Measurements from ENCODE around the gene DGKG. TPM values are rescaled to one million over a fixed set of nuclear protein-coding genes. Genes with fewer than 3 reads are reported as not detected.

DGKG gene
- total and polyA plus RNA-seq, 2 of the 8 experiments (the other 6 are each of a cell fraction or from before 2014, with no cell fraction given): 0.30 to 0.48 TPM

DNA sequence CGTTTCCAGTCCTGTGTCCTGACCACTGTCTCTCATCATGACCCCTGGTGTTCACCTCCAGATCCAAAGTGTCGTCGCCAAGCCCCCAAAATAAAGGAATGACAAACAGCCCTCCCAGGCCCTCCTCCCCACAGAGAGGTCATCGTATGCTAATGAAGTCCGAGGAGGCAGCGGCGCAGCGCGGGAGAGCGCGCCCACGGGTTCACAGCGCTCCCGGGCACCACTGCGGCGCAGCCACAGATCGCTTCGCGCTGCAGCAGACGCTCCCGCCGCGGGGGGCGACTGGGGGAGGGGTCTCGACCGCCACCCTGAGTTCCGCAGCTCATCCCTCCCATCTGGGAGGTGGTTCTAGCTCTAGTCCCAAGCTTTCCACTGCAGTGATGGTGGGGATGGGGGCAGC lies 1.3 kb downstream of the DGKG start:
- Histone ChIP-seq H3K18ac (ENCODE audit: extremely low read depth, low read length) (no peak overlapping the region), H3K4me2 (ENCODE audit: insufficient read depth in 1 of 2, low read depth in 2 of 2, low read length in 2 of 2) (peak overlapping the region; percentile 96 to 98), H4K8ac (ENCODE audit: extremely low read depth, insufficient read depth, low read length) (no peak overlapping the region), H3K56ac (replicated peaks; ENCODE audit: insufficient read length, low read depth, low read length) (no peak overlapping the region), H4K5ac (ENCODE audit: insufficient read length, low read depth, low read length) (no peak overlapping the region), H2AFZ (ENCODE audit: low read length) (no peak overlapping the region), H3K4me1 (replicated peaks in 1 of 4; ENCODE audit: control insufficient read depth in 3 of 4, insufficient read depth in 4 of 4, low read length in 3 of 4) (peaks cover 3 to 15% (median 8%) of the 10 kb centered on the region in 4 experiments; a peak in 6 of 7 replicates), H3K9ac (replicated peaks in 1 of 4; ENCODE audit: extremely low read depth in 1 of 4, low read depth in 3 of 4, low read length in 3 of 4) (peak overlapping the region in 1 of 4 experiments; percentile 47; a peak in 1 of 7 replicates), H3K23me2 (ENCODE audit: low read depth, low read length) (peaks cover 14% of the 10 kb centered on the region), H2BK120ac (replicated peaks; ENCODE audit: low read depth, low read length) (no peak overlapping the region), H4K20me1 (replicated peaks in 1 of 2; ENCODE audit: control insufficient read depth in 1 of 2, insufficient read depth in 2 of 2, low read length in 2 of 2) (no peaks in the 10 kb centered on the region), H3K9me3 (ENCODE audit: insufficient read depth in 2 of 2, low read depth in 1 of 2, low read length in 1 of 2) (no peaks in the 10 kb centered on the region), H3K79me1 (ENCODE audit: low read depth, low read length) (no peaks in the 10 kb centered on the region), H3K14ac (ENCODE audit: insufficient read length) (no peak overlapping the region), H3K23ac (ENCODE audit: insufficient read length) (no peak overlapping the region), H3K27ac (ENCODE audit: low read depth, low read length) (no peak overlapping the region), H3K79me2 (ENCODE audit: control insufficient read depth in 1 of 2, insufficient read depth in 2 of 2, low read length in 2 of 2) (no peaks in the 10 kb centered on the region), H3K36me3 (ENCODE audit: control insufficient read depth in 2 of 4, insufficient read depth in 4 of 4, low read length in 3 of 4) (no peaks in the 10 kb centered on the region), H2AK5ac (ENCODE audit: low read depth, low read length) (no peak overlapping the region), H4K91ac (replicated peaks; ENCODE audit: insufficient read length, low read length) (no peak overlapping the region), H2BK15ac (ENCODE audit: low read length) (no peak overlapping the region), H3K27me3 (replicated peaks in 1 of 4; ENCODE audit: control insufficient read depth in 3 of 4, extremely low read depth in 1 of 4, insufficient read depth in 3 of 4, low read length in 3 of 4) (peaks cover 35 to 50% (median 43%) of the 10 kb centered on the region in 4 experiments), H2BK12ac (ENCODE audit: low read depth, low read length) (no peak overlapping the region), H3K4ac (replicated peaks; ENCODE audit: insufficient read length, low read depth, low read length) (no peak overlapping the region), H2BK20ac (ENCODE audit: low read length) (no peak overlapping the region), H3K4me3 (ENCODE audit: extremely low read depth in 1 of 4, insufficient read depth in 2 of 4, low read depth in 3 of 4, low read length in 4 of 4) (peak overlapping the region; percentile 48 to 68 (median 56); a peak in 7 of 8 replicates), H2BK5ac (ENCODE audit: low read depth, low read length) (no peak overlapping the region)
- ChIA-PET CTCF (ENCODE audit: partially characterized antibody) (interaction anchor here (0.9 to 1.1 kb wide), 2 partner anchors 93 to 178 kb away, joined by 3 read pairs; no protein-coding TSS in a partner anchor), POLR2A (ENCODE audit: partially characterized antibody) (no interaction called here)
- TF ChIP-seq MAFK (IDR thresholded peaks at IDR 0.05; ENCODE audit: low read depth, low read length): no peak
- no peak for TF ChIP-seq SP1 (IDR thresholded peaks at IDR 0.05; ENCODE audit: low read depth, low read length)
- TF ChIP-seq, protein P1, sequence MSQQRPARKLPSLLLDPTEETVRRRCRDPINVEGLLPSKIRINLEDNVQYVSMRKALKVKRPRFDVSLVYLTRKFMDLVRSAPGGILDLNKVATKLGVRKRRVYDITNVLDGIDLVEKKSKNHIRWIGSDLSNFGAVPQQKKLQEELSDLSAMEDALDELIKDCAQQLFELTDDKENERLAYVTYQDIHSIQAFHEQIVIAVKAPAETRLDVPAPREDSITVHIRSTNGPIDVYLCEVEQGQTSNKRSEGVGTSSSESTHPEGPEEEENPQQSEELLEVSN (IDR thresholded peaks at IDR 0.05): peak; percentile 36; the same call in 1 of the 2 replicates
- peak; percentile 53 for TF ChIP-seq NANOG (IDR thresholded peaks at IDR 0.05; ENCODE audit: insufficient read depth, low read depth, low read length, poor library complexity, severe bottlenecking)
- FAIRE-seq: no peak
- WGBS, 2 experiments (ENCODE audit: extremely low coverage in 1 of 2, insufficient coverage in 1 of 2, insufficient read length in 1 of 2, insufficient replicate concordance in 2 of 2, low coverage in 1 of 2, low lambda C conversion rate in 2 of 2, missing lambda C conversion rate in 1 of 2): 5% methylated on average over 14 of the region's 27 CpGs; no CpG with 5 or more reads in 1 of the 2 experiments
- DNase-seq (ENCODE audit: low read depth in 1 of 2, low spot score in 2 of 2): peak in 1 of 2 experiments; percentile 67
